IPS DF 6.9 (cell line): Measurements from ENCODE around the gene SEC24C.

ENCODE experiments used
- DNase-seq: peaks from one replicate; pipeline ENCODE4 v3.0.0-alpha.2; 2013; ENCODE audit warnings: low read depth, low spot score
- H3K27ac ChIP-seq: one replicate; pipeline ENCODE4 v1.5.1; 2013; ENCODE audit warnings: low read length, control low read depth
- H3K27me3 ChIP-seq: 2 replicates; pipeline ENCODE4 v1.6.1; 2013; ENCODE audit warnings: mild to moderate bottlenecking, low read length; ENCODE audit not compliant: control insufficient read depth, insufficient read depth
- H3K36me3 ChIP-seq: 2 replicates; pipeline ENCODE4 v1.6.1; 2013; ENCODE audit warnings: low read length; ENCODE audit not compliant: control insufficient read depth, insufficient read depth
- H3K4me1 ChIP-seq: 2 replicates; pipeline ENCODE4 v1.6.1; 2013; ENCODE audit warnings: low read length; ENCODE audit not compliant: control insufficient read depth, insufficient read depth
- H3K4me3 ChIP-seq: 2 replicates; pipeline ENCODE4 v1.5.1; 2013; ENCODE audit warnings: mild to moderate bottlenecking, low read length
- H3K9me3 ChIP-seq: 2 replicates; pipeline ENCODE4 v1.6.1; 2013; ENCODE audit warnings: low read length, inconsistent platforms; ENCODE audit not compliant: control insufficient read depth, insufficient read depth
- WGBS: extraction: QIAGEN DNeasy Blood & Tissue Kit; methylation state at CpG from one replicate; pipeline ENCODE4 v1.1.7; 2013; ENCODE audit warnings: mixed read lengths, missing lambda C conversion rate; ENCODE audit not compliant: insufficient read length, insufficient coverage; 5-methylcytosine and 5-hydroxymethylcytosine counted together

SEC24C gene

DNA sequence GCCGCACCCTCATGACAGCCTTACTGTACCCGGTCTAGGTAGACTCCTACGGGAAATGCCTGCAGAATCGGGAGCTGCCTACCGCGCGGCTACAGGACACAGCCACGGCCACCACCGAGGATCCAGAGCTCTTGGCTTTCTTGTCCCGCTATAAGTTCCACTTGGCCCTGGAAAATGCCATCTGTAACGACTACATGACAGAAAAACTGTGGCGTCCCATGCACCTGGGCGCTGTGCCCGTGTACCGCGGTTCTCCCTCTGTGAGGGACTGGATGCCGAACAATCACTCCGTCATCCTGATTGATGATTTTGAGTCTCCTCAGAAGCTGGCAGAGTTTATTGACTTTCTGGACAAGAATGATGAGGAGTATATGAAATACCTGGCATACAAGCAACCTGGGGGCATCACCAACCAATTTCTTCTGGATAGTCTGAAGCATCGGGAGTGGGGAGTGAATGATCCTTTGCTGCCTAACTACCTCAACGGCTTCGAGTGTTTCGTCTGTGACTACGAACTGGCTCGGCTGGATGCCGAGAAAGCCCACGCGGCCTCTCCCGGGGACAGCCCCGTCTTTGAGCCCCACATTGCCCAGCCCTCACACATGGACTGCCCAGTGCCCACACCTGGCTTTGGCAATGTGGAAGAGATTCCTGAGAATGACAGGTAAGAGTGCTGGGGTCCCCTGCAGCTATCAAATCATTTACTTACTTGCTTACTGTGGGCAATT, 29.1 kb downstream of the SEC24C start:
- DNase-seq = no peak
- Histone ChIP-seq H3K27me3 (no peaks in the 10 kb centered on the region), H3K27ac (no peak overlapping the region), H3K36me3 (peaks cover 14% of the 10 kb centered on the region; the same call in 1 of the 2 replicates), H3K4me3 (peak overlapping the region; percentile 81; the same call in 1 of the 2 replicates), H3K9me3 (no peaks in the 10 kb centered on the region), H3K4me1 (no peaks in the 10 kb centered on the region)
- no CpG with 5 or more reads among the region's 29 CpGs for WGBS

DNA sequence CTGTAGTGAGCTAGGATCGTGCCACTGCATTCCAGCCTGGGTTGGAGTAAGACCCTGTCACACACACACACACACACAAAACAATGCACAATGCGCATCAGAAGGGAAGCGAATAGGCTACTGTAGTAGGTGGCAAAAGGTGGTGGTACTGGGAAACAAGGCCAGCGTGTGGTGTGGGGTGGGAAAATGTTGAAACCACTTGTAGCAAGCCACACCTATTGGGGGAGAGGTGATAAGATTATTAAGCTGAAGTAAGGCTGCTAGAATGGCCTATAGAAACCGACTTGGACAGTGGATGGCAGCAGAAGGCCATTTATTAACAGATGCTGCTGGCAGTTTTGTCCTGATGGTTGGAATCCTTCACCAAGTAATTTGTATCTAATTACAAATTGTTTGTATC, 30.5 kb downstream of the SEC24C start:
- no peaks in the 10 kb centered on the region for H3K9me3 ChIP-seq
- no peaks in the 10 kb centered on the region for H3K27me3 ChIP-seq
- no peak for DNase-seq
- H3K27ac ChIP-seq = no peak overlapping the region
- H3K4me3 ChIP-seq = no peak overlapping the region
- no peaks in the 10 kb centered on the region for H3K4me1 ChIP-seq
- no CpG with 5 or more reads among the region's 5 CpGs for WGBS
- peaks cover 11% of the 10 kb centered on the region; the same call in 1 of the 2 replicates for H3K36me3 ChIP-seq

- no CpG with 5 or more reads among the region's 5 CpGs for WGBS
- Histone ChIP-seq H3K4me1 (no peaks in the 10 kb centered on the region), H3K36me3 (peaks cover 3% of the 10 kb centered on the region; the same call in 1 of the 2 replicates), H3K27me3 (no peaks in the 10 kb centered on the region), H3K9me3 (no peaks in the 10 kb centered on the region), H3K4me3 (no peak overlapping the region), H3K27ac (no peak overlapping the region)
- DNase-seq = no peak
Measured at GRCh38 chr10:73779018-73779417, 34.8 kb downstream of the SEC24C start.

DNA sequence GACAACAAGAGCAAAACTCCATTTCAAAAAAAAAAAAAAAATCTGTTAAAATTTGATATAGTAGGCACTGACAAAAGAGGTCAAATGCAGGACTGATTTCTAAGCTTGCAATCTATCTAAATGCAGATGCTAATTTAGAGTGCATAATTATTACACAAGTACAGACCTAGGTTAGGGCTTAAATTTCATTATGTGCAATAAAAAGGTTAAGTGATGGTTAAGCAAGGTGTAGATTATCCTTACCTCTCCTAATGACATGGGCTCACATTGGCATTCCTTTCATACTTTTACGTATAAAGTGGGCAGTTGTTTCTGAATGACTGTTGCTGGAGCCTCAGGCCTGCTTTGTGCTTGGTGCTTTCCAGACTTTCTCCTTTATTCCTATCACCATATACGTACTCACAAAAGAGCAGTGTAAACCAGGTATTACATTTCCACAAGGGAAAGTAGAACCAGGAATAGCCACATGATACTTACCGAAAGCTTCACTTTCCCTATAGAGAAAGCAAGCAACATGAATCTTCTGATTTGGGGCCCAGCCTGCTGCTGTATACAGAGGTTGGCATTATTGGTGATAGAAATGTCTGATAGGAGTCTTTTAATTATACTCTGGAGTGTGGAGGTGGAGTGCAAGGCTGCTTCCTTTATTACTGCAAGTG, 35.5 kb downstream of the SEC24C start:
- Histone ChIP-seq H3K4me3 (no peak overlapping the region), H3K4me1 (no peaks in the 10 kb centered on the region), H3K27me3 (no peaks in the 10 kb centered on the region), H3K9me3 (no peaks in the 10 kb centered on the region), H3K27ac (no peak overlapping the region), H3K36me3 (peaks cover under 1% of the 10 kb centered on the region; the same call in 1 of the 2 replicates)
- DNase-seq = no peak
- no CpG with 5 or more reads among the region's 3 CpGs for WGBS

- no peaks in the 10 kb centered on the region for H3K9me3 ChIP-seq
- DNase-seq = no peak
- H3K27me3 ChIP-seq = no peaks in the 10 kb centered on the region
- H3K36me3 ChIP-seq = no peaks in the 10 kb centered on the region; the same call in 1 of the 2 replicates
- no peak overlapping the region for H3K4me3 ChIP-seq
- H3K27ac ChIP-seq = no peak overlapping the region
- WGBS = no CpG with 5 or more reads among the region's 5 CpGs
- no peaks in the 10 kb centered on the region for H3K4me1 ChIP-seq
Measured at GRCh38 chr10:73780301-73780700, 36.1 kb downstream of the SEC24C start.

- Histone ChIP-seq H3K9me3 (no peaks in the 10 kb centered on the region), H3K27me3 (no peaks in the 10 kb centered on the region), H3K36me3 (no peaks in the 10 kb centered on the region; the same call in 1 of the 2 replicates), H3K4me3 (peak overlapping the region; percentile 96; the same call in 1 of the 2 replicates), H3K27ac (no peak overlapping the region), H3K4me1 (no peaks in the 10 kb centered on the region)
- DNase-seq = no peak
- WGBS = no CpG with 5 or more reads among the region's 11 CpGs
Measured at GRCh38 chr10:73780966-73781365, 36.8 kb downstream of the SEC24C start.

DNA sequence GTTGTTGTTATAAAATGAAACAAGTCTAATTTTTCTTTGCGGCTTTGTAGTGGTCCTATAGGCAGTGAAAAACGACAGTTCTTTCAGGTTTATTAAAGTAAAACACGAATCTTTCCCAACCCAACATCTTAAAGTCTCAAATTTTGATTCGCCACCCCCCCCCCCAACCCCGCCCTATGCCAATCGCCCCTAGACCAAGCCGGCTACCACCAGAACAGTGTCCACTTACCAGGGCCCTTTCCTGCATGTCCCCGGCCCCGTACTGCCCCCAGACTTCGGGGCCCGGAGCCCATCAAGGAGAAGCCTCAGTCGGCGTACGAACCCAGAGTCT, 37.3 kb downstream of the SEC24C start:
- Histone ChIP-seq H3K27me3 (no peaks in the 10 kb centered on the region), H3K9me3 (no peaks in the 10 kb centered on the region), H3K27ac (no peak overlapping the region), H3K4me1 (peaks cover under 1% of the 10 kb centered on the region; the same call in 1 of the 2 replicates), H3K4me3 (peak overlapping the region; percentile 96; the same call in 1 of the 2 replicates), H3K36me3 (no peaks in the 10 kb centered on the region; the same call in 1 of the 2 replicates)
- no CpG with 5 or more reads among the region's 14 CpGs for WGBS
- DNase-seq = no peak

- H3K4me3 ChIP-seq = peak within 1 kb of the TSS; percentile 96
- peaks cover 2% of the 10 kb centered on the region; the same call in 1 of the 2 replicates for H3K4me1 ChIP-seq
- H3K9me3 ChIP-seq = no peaks in the 10 kb centered on the region
- WGBS = no CpG with 5 or more reads among the region's 57 CpGs
- H3K36me3 ChIP-seq = no peaks in the 10 kb centered on the region; the same call in 1 of the 2 replicates
- no peaks in the 10 kb centered on the region for H3K27me3 ChIP-seq
- peak; percentile 81 for DNase-seq
- H3K27ac ChIP-seq = no peak within 1 kb of the TSS
Measured at GRCh38 chr10:73781879-73782748, 37.9 kb downstream of the SEC24C start, which contains the start of gene CHCHD1. CHCHD1 (plus strand) TSS chr10:73782048; CDS start chr10:73782076, 28 bp downstream.

GRCh38 chr10:73782749-73783085, 38.5 kb downstream of the SEC24C start:
- no peak overlapping the region for H3K27ac ChIP-seq
- no peak overlapping the region; the same call in 1 of the 2 replicates for H3K4me3 ChIP-seq
- no peak for DNase-seq

GRCh38 chr10:73785211-73785720, 41.1 kb downstream of the SEC24C start, which contains the start of gene ZSWIM8:
ZSWIM8 (plus strand) TSS chr10:73785606; CDS start chr10:73785879, 273 bp downstream.
- no CpG with 5 or more reads among the region's 36 CpGs for WGBS
- Histone ChIP-seq H3K27ac (no peak within 1 kb of the TSS), H3K36me3 (peaks cover 9% of the 10 kb centered on the region), H3K9me3 (no peaks in the 10 kb centered on the region), H3K27me3 (no peaks in the 10 kb centered on the region), H3K4me3 (peak within 1 kb of the TSS; percentile 60; the same call in 1 of the 2 replicates), H3K4me1 (peaks cover 2% of the 10 kb centered on the region; the same call in 1 of the 2 replicates)
- DNase-seq = peak; percentile 64

More at GRCh38 chr10:73782749-73783085, 38.5 kb downstream of the SEC24C start:
- peaks cover 2% of the 10 kb centered on the region; the same call in 1 of the 2 replicates for H3K4me1 ChIP-seq
- no peaks in the 10 kb centered on the region; the same call in 1 of the 2 replicates for H3K36me3 ChIP-seq
- no peaks in the 10 kb centered on the region for H3K27me3 ChIP-seq
- no CpG with 5 or more reads among the region's 2 CpGs for WGBS
- no peaks in the 10 kb centered on the region for H3K9me3 ChIP-seq
